Forelimb muscle (tissue), 1 donor: ENCODE data around the gene MKI67. TPM values are rescaled to one million over a fixed set of nuclear protein-coding genes. Genes with fewer than 3 reads are reported as not detected.
A peak's percentile ranks its signal among the peaks of the same experiment; 100 is the strongest.
"Not testable (repeated sequence)": the region's sequence is repeated elsewhere in the genome, so short reads cannot be mapped to it uniquely, and the experiment has no call there.

Experiments used
- DNase-seq: peaks from one replicate; pipeline ENCODE4 v3.0.0-alpha.2; 2013; ENCODE audit warnings: low read depth
- polyA plus RNA-seq: library from polyadenylated mRNA; unstranded; fragments of 120-200 nt; gene quantifications from one replicate; pipeline ENCODE4 v1.2.1, GENCODE V29; 2013; ENCODE audit not compliant: insufficient read length

MKI67 gene
- polyA plus RNA-seq, 1 donor, result 22.0 TPM

- no peak for DNase-seq
Observed at GRCh38 chr10:128149267-128150014, 23.2 kb upstream of the MKI67 start.

GRCh38 chr10:128147669-128148068 lies 21.4 kb upstream of the MKI67 start:
- DNase-seq, result peak; percentile 70

- no peak for DNase-seq
Observed at GRCh38 chr10:128147064-128147463, 20.8 kb upstream of the MKI67 start.

GRCh38 chr10:128144547-128144946 lies 18.3 kb upstream of the MKI67 start:
- no peak for DNase-seq

- DNase-seq, result no peak
Observed at GRCh38 chr10:128143531-128143930, 17.3 kb upstream of the MKI67 start.

- no peak for DNase-seq
Observed at GRCh38 chr10:128140425-128140824, 14.2 kb upstream of the MKI67 start.

GRCh38 chr10:128138429-128138828 lies 12.2 kb upstream of the MKI67 start:
- DNase-seq, result not testable (repeated sequence)

- no peak for DNase-seq
Observed at GRCh38 chr10:128137877-128138276, 11.7 kb upstream of the MKI67 start.

GRCh38 chr10:128130051-128130450 lies 3.8 kb upstream of the MKI67 start:
- DNase-seq, result no peak

GRCh38 chr10:128128582-128128981 lies 2.4 kb upstream of the MKI67 start:
- DNase-seq, result no peak

GRCh38 chr10:128125416-128125943 lies 743 bp downstream of the MKI67 start:
- no peak for DNase-seq

- no peak for DNase-seq
Observed at GRCh38 chr10:128124813-128125403, 1.3 kb downstream of the MKI67 start.

- DNase-seq, result no peak
Observed at GRCh38 chr10:128123846-128124245, 2.4 kb downstream of the MKI67 start.

GRCh38 chr10:128122931-128123330 lies 3.3 kb downstream of the MKI67 start:
- DNase-seq, result no peak

GRCh38 chr10:128121750-128122412 lies 4.3 kb downstream of the MKI67 start:
- no peak for DNase-seq

GRCh38 chr10:128116851-128117615 lies 9.2 kb downstream of the MKI67 start:
- DNase-seq, result no peak

GRCh38 chr10:128116187-128116586 lies 10.0 kb downstream of the MKI67 start:
- no peak for DNase-seq

- DNase-seq, result no peak
Observed at GRCh38 chr10:128115356-128115755, 10.9 kb downstream of the MKI67 start.

GRCh38 chr10:128114901-128115300 lies 11.3 kb downstream of the MKI67 start:
- no peak for DNase-seq

GRCh38 chr10:128113026-128113425 lies 13.2 kb downstream of the MKI67 start:
- no peak for DNase-seq

- DNase-seq, result no peak
Observed at GRCh38 chr10:128111696-128112095, 14.5 kb downstream of the MKI67 start.

- no peak for DNase-seq
Observed at GRCh38 chr10:128110339-128110738, 15.9 kb downstream of the MKI67 start.
